Measurements from ENCODE around the gene ZNF302.

The ZNF302 gene

DNA sequence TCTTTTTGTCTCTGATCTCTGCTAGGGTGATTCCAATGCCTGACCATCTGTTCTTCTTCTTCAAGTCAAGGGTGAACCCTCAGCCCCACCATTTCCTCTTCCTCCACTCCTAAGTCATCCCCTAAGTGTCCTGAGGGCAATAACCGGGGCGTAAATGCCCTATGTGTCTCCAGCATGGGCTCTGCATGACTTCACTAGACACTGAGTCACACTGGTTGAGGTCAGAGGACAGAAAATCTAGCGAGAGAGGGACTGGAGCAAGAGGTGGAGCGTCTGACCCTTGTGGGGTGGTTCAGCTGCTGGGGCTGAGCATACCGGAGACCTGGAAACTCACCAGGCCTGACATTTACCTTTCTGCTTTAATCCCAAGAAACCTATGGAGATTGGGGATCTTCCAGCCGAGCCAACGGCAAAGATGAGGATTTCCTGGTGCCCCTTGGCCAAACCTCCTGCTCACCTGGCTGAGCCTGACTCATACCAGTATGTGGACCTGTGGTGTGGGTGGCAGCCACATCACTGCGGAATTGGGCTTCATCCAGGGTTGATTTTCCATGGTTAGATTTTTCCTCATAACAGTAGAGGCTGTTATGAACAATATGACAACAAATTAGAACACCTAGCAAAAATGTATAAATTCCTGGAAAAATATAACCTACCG is 27.5 kb upstream of the ZNF302 start:
- DNase-seq (ENCODE audit: low read depth): no peak
- H3K4me3 ChIP-seq (ENCODE audit: low read depth, low read length): no peak overlapping the region
- TF ChIP-seq, protein P1, sequence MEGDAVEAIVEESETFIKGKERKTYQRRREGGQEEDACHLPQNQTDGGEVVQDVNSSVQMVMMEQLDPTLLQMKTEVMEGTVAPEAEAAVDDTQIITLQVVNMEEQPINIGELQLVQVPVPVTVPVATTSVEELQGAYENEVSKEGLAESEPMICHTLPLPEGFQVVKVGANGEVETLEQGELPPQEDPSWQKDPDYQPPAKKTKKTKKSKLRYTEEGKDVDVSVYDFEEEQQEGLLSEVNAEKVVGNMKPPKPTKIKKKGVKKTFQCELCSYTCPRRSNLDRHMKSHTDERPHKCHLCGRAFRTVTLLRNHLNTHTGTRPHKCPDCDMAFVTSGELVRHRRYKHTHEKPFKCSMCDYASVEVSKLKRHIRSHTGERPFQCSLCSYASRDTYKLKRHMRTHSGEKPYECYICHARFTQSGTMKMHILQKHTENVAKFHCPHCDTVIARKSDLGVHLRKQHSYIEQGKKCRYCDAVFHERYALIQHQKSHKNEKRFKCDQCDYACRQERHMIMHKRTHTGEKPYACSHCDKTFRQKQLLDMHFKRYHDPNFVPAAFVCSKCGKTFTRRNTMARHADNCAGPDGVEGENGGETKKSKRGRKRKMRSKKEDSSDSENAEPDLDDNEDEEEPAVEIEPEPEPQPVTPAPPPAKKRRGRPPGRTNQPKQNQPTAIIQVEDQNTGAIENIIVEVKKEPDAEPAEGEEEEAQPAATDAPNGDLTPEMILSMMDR (IDR thresholded peaks at IDR 0.05; ENCODE audit: low read depth, low read length, missing control alignments): no peak

DNA sequence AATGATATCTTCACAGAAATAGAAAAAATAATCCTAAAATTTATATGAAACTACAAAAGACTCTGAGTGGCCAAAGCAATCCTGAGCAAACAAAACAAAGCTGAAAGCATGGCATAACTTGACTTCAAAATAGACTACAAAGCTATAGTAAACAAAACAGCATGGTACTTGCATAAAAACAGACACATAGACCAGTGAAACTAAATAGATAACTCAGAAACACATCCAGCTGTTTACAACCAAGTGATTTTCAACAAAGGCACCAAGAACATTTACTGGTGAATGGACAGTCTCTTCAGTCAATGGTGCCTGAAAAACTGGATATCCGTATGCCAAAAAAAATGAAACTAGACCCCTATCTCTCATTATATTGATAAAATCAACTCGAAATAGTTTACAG is 25.7 kb upstream of the ZNF302 start:
- no peak for DNase-seq (ENCODE audit: low read depth)
- H3K4me3 ChIP-seq (ENCODE audit: low read depth, low read length): no peak overlapping the region
- TF ChIP-seq, protein P1 (IDR thresholded peaks at IDR 0.05; ENCODE audit: low read depth, low read length, missing control alignments): no peak

DNA sequence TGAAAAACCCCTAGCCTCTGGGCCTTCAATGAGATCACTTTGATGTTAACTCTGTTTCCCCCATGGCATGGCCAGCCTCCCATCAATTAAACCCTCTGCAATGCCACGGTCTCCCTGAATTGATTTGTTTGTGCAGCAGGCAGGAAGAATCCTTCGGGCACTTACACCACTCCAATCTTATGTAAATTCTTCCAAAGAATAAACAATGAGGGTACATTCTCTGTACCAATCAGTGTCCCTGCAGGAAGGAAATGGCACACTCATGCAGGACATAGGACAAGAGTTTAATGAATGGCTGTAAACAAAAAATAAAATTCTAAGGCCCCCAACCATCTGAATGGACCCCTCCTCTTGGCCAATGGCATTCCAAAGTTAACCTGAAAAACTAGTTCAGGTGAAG is 22.7 kb upstream of the ZNF302 start:
- DNase-seq (ENCODE audit: low read depth): no peak
- H3K4me3 ChIP-seq (ENCODE audit: low read depth, low read length): no peak overlapping the region
- TF ChIP-seq, protein P1 (IDR thresholded peaks at IDR 0.05; ENCODE audit: low read depth, low read length, missing control alignments): no peak

DNA sequence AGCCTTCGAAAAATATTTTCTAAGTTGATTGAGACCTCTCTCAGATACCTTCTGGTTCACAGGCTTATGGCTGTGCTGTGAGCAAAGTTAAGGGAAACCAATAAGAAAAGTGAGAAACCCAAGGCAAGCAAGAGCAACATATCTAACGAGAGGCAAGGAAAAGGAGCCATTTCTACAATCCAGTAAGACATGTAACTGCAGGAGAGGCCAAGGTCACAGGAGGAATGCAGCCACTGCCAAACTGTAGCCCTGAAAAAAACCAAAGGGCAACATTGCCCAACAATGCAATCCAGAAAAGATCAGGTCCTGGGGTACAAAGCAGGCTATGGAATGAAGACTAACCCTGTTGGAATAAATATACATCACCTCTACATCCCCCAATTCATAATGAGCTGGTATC is 21.8 kb upstream of the ZNF302 start:
- H3K4me3 ChIP-seq (ENCODE audit: low read depth, low read length): no peak overlapping the region
- TF ChIP-seq, protein P1 (IDR thresholded peaks at IDR 0.05; ENCODE audit: low read depth, low read length, missing control alignments): no peak
- no peak for DNase-seq (ENCODE audit: low read depth)

DNA sequence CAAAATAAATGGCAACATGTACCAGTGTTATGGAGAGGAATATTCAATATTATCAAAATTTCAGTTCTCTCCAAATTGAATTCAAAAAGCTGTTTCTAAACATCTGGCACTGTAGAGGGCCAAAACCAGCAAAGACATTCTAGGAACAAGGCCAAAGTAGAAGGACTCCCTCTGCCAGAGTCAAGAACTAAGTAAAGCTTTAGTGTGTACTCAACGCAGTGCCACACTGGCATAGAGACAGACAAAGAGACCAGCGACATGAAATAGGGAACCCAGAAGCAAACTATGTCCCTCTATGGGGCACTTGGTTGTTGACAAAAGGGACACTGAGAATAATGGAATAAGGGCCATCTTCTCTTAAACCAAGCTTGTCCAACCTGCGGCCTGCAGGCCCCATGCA is 16.1 kb upstream of the ZNF302 start:
- H3K4me3 ChIP-seq (ENCODE audit: low read depth, low read length): no peak overlapping the region
- TF ChIP-seq, protein P1 (IDR thresholded peaks at IDR 0.05; ENCODE audit: low read depth, low read length, missing control alignments): no peak
- no peak for DNase-seq (ENCODE audit: low read depth)

DNA sequence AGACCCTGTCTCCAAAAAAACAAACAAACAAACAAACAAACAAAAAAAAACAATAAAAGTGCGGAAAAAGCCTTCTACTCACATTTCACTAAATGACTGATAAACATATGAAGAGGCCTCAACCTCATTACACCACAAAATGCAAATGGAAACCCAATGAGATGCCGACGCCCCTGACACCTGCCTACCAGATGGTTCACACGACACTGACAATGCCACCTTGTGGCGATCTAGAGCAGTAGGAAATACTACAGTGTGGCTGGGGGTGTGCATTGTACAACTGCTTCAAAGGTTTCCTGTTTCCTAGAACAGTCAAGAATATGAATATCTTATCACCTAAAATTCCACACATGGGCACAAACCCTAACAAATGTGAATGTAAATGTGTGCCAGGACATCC is 14.6 kb upstream of the ZNF302 start:
- TF ChIP-seq, protein P1 (IDR thresholded peaks at IDR 0.05; ENCODE audit: low read depth, low read length, missing control alignments): peak; percentile 54
- DNase-seq (ENCODE audit: low read depth): peak; percentile 15
- H3K4me3 ChIP-seq (ENCODE audit: low read depth, low read length): no peak overlapping the region

DNA sequence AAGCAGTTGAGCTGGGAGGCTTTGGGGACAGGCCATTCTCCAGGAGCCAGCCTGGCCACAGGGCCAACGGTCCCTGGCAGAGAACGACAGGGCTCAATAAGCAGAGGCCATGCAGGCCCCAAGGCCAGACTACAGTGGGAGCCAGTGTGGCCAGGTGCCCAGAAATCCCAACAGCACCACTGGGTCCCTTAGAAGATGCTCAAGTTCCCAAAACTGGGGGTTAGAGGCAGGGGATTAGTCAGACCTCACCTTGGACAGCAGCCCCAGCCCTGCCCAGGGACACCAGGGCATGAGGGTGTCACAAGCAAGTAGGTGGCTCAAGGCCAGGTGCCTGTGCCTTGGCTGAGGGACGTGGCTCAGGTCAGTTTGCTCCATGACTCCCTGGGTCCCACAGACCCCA is 13.3 kb upstream of the ZNF302 start:
- DNase-seq (ENCODE audit: low read depth): no peak
- no peak overlapping the region for H3K4me3 ChIP-seq (ENCODE audit: low read depth, low read length)
- TF ChIP-seq, protein P1 (IDR thresholded peaks at IDR 0.05; ENCODE audit: low read depth, low read length, missing control alignments): no peak
